MM.1S (cell line): ENCODE data around the gene RSRC1.

Experiments used
- EZH2 ChIP-seq: fragments of 300-600 bp; sonication (generic); optimal IDR thresholded peaks from 2 replicates; pipeline ENCODE3; 2017; ENCODE audit warnings: low read depth, mild to moderate bottlenecking, antibody characterized with exemption, low read length, mixed read lengths
- EZH2phosphoT487 ChIP-seq: fragments of 300-600 bp; sonication (generic); IDR thresholded peaks from 2 replicates; pipeline ENCODE4 v1.6.1; 2018; ENCODE audit warnings: antibody characterized with exemption, low read length
- TF ChIP-seq, protein P1 (sequence below): fragments of 300-600 bp; sonication (generic); IDR thresholded peaks from 2 replicates; pipeline ENCODE4 v1.5.1; 2016; ENCODE audit warnings: antibody characterized with exemption, low read length, mixed read lengths

DNA sequence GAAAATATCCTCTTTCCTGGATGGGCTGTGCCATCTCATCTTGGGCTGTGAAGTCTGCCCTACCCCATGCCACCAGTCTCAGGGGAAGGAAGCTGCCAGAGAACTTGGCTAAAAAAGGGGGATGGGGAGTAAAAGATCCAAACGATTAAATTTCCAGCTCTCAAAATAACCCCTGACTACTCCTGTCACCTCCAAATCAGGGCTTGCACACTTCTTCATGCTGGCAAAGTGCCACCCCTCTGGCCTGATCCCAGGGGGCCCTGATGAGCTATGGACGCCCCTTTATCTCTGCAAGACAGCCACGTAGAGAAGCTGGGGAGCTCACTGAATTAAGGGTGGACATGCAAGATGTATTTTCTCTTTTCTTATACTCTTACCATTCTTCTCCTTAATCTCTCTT is 459.9 kb downstream of the RSRC1 start:
- no peak for TF ChIP-seq EZH2phosphoT487
- TF ChIP-seq, protein P1, sequence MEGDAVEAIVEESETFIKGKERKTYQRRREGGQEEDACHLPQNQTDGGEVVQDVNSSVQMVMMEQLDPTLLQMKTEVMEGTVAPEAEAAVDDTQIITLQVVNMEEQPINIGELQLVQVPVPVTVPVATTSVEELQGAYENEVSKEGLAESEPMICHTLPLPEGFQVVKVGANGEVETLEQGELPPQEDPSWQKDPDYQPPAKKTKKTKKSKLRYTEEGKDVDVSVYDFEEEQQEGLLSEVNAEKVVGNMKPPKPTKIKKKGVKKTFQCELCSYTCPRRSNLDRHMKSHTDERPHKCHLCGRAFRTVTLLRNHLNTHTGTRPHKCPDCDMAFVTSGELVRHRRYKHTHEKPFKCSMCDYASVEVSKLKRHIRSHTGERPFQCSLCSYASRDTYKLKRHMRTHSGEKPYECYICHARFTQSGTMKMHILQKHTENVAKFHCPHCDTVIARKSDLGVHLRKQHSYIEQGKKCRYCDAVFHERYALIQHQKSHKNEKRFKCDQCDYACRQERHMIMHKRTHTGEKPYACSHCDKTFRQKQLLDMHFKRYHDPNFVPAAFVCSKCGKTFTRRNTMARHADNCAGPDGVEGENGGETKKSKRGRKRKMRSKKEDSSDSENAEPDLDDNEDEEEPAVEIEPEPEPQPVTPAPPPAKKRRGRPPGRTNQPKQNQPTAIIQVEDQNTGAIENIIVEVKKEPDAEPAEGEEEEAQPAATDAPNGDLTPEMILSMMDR, result no peak
- no peak for TF ChIP-seq EZH2
